Prostate gland (tissue), 2 donors: ENCODE data around the gene ARG1. TPM values are rescaled to one million over a fixed set of nuclear protein-coding genes. Genes with fewer than 3 reads are reported as not detected.

ENCODE experiments used
- DNase-seq: peaks from one replicate; pipeline ENCODE4 v3.0.0-alpha.2; 2019; ENCODE audit warnings: low spot score
- H3K27ac ChIP-seq, 2 donors: fragments of 200-600 bp; sonication (generic); 2 replicates each; pipeline ENCODE4 v1.5.1; 2017 to 2019
- H3K27me3 ChIP-seq: fragments of 200-600 bp; sonication (generic); replicated peaks from 2 replicates; pipeline ENCODE4 v1.5.1; 2019; ENCODE audit not compliant: insufficient read depth
- H3K36me3 ChIP-seq, 2 donors: fragments of 200-600 bp; sonication (generic); 1 replicate in 1 of 2; 2 replicates in 1 of 2; pipeline versions ENCODE4 v1.5.1 to v1.8.1; 2017 to 2019
- H3K4me1 ChIP-seq: fragments of 200-600 bp; sonication (generic); replicated peaks from 2 replicates; pipeline ENCODE4 v1.5.1; 2019
- H3K4me3 ChIP-seq, 2 donors: fragments of 200-600 bp; sonication (generic); 2 replicates each; pipeline ENCODE4 v1.5.1; 2017 to 2019
- H3K9me3 ChIP-seq: fragments of 200-600 bp; sonication (generic); 2 replicates; pipeline ENCODE4 v1.5.1; 2017
- CTCF ChIP-seq, 4 experiments: fragments of 200-600 bp in 2 of 4; fragments of 450-650 bp in 2 of 4; sonication (generic) in 2 of 4; IDR thresholded peaks; 1 replicate in 3 of 4; 2 replicates in 1 of 4; pipeline ENCODE4 v1.5.1; 2016 to 2019; ENCODE audit warnings: antibody characterized with exemption in 4 of 4, mild to moderate bottlenecking in 2 of 4, moderate library complexity in 2 of 4
- POLR2A ChIP-seq: fragments of 450-650 bp; IDR thresholded peaks from one replicate; pipeline ENCODE4 v1.6.1; 2016; ENCODE audit warnings: antibody characterized with exemption, mild to moderate bottlenecking
- POLR2AphosphoS5 ChIP-seq: sonication (generic); formaldehyde crosslinking; IDR thresholded peaks from one replicate; pipeline ENCODE4 v1.6.1; 2017; ENCODE audit warnings: antibody characterized with exemption
- WGBS: methylation state at CpG from one replicate; pipeline ENCODE4 v1.1.5; 2018; 5-methylcytosine and 5-hydroxymethylcytosine counted together
- intact Hi-C: fragments of 100-400 bp; cut with DNase I; formaldehyde crosslinking; loops from one replicate; pipeline ENCODE4 v1.14.2; 2022
- total RNA-seq, 2 donors: library from RNA; depleted of rRNA; stranded (reverse); fragments of >200 nt; gene quantifications; one replicate each; pipeline ENCODE4 v1.1.0, GENCODE V29; 2016

The ARG1 gene
- total RNA-seq, 2 donors from 2014 or later = 1.2 to 1.4 TPM

GRCh38 chr6:131561925-131562707 lies 10.9 kb upstream of the ARG1 start:
- WGBS = 88% methylated on average over 4 of the region's 4 CpGs
- no peak for TF ChIP-seq CTCF (IDR thresholded peaks at IDR 0.05)
- TF ChIP-seq POLR2AphosphoS5 = no peak
- TF ChIP-seq POLR2A = no peak

GRCh38 chr6:131565056-131565455 lies 8.0 kb upstream of the ARG1 start:
- no peak for TF ChIP-seq POLR2AphosphoS5
- no peak for TF ChIP-seq POLR2A
- Histone ChIP-seq H3K36me3 (no peaks in the 10 kb centered on the region), H3K27me3 (no peaks in the 10 kb centered on the region), H3K27ac (no peak overlapping the region), H3K9me3 (no peaks in the 10 kb centered on the region), H3K4me3 (no peak overlapping the region), H3K4me1 (no peaks in the 10 kb centered on the region)
- no peak for DNase-seq
- intact Hi-C loops = no loop called here
- 68% methylated on average over 2 of the region's 2 CpGs for WGBS

More at GRCh38 chr6:131561925-131562707, 10.9 kb upstream of the ARG1 start:
- Histone ChIP-seq H3K4me1 (no peaks in the 10 kb centered on the region), H3K27ac (no peak overlapping the region), H3K4me3 (no peak overlapping the region), H3K36me3 (no peaks in the 10 kb centered on the region), H3K9me3 (no peaks in the 10 kb centered on the region), H3K27me3 (no peaks in the 10 kb centered on the region)
- DNase-seq = no peak
- intact Hi-C loops = no loop called here

GRCh38 chr6:131568726-131569125 lies 4.3 kb upstream of the ARG1 start:
- intact Hi-C loops = no loop called here
- no peak overlapping the region for H3K4me3 ChIP-seq
- no peaks in the 10 kb centered on the region for H3K4me1 ChIP-seq
- no peaks in the 10 kb centered on the region for H3K9me3 ChIP-seq
- DNase-seq = no peak
- 74% methylated on average over 4 of the region's 4 CpGs for WGBS
- no peak overlapping the region for H3K27ac ChIP-seq
- no peak for TF ChIP-seq CTCF (IDR thresholded peaks at IDR 0.05)
- no peak for TF ChIP-seq POLR2AphosphoS5
- no peak for TF ChIP-seq POLR2A
- no peaks in the 10 kb centered on the region for H3K36me3 ChIP-seq
- H3K27me3 ChIP-seq = no peaks in the 10 kb centered on the region

GRCh38 chr6:131574133-131574532 lies 1.1 kb downstream of the ARG1 start:
- no peaks in the 10 kb centered on the region for H3K36me3 ChIP-seq
- TF ChIP-seq POLR2A (no peak), CTCF (IDR thresholded peaks at IDR 0.05) (no peak), POLR2AphosphoS5 (no peak)
- WGBS = 35% methylated on average over 2 of the region's 2 CpGs
- peak overlapping the region in 1 of 2 donors; percentile 34 for H3K27ac ChIP-seq
- H3K27me3 ChIP-seq = no peaks in the 10 kb centered on the region
- no peaks in the 10 kb centered on the region for H3K9me3 ChIP-seq
- intact Hi-C loops = no loop called here
- no peak overlapping the region for H3K4me3 ChIP-seq
- DNase-seq = no peak
- no peaks in the 10 kb centered on the region for H3K4me1 ChIP-seq

- Histone ChIP-seq H3K4me3 (no peak overlapping the region), H3K4me1 (no peaks in the 10 kb centered on the region), H3K27me3 (no peaks in the 10 kb centered on the region), H3K27ac (peak overlapping the region in 1 of 2 donors; percentile 34), H3K9me3 (no peaks in the 10 kb centered on the region), H3K36me3 (no peaks in the 10 kb centered on the region)
- no peak for TF ChIP-seq POLR2A
- TF ChIP-seq POLR2AphosphoS5 = no peak
- TF ChIP-seq CTCF (IDR thresholded peaks at IDR 0.05) = no peak
- WGBS = 96% methylated on average over 4 of the region's 4 CpGs
- DNase-seq = no peak
- intact Hi-C loops = no loop called here
Measured at GRCh38 chr6:131574686-131575085, 1.7 kb downstream of the ARG1 start.
